ENCODE data around the gene CFAP74.
"Not testable (repeated sequence)": the region's sequence is repeated elsewhere in the genome, so short reads cannot be mapped to it uniquely, and the experiment has no call there.

The CFAP74 gene

GRCh38 chr1:1938276-1938573, 65.4 kb downstream of the CFAP74 start:
- H3K4ac ChIP-seq (ENCODE audit: low read depth, low read length), result no peak overlapping the region
- no peak overlapping the region for H4K91ac ChIP-seq (ENCODE audit: low read depth, low read length)
- DNase-seq, result no peak
- no peak overlapping the region for H2AK5ac ChIP-seq (ENCODE audit: low read length)
- no peak overlapping the region for H2BK120ac ChIP-seq (ENCODE audit: insufficient read depth, low read length, poor library complexity)
- no peak overlapping the region for H3K18ac ChIP-seq (ENCODE audit: low read length)
- no peak overlapping the region for H3K9ac ChIP-seq (ENCODE audit: low read length)
- no peak overlapping the region for H4K8ac ChIP-seq (ENCODE audit: low read depth, low read length)
- no peaks in the 10 kb centered on the region for H3K79me1 ChIP-seq (ENCODE audit: low read length)
- H3K4me2 ChIP-seq (ENCODE audit: low read length), result no peak overlapping the region
- no peak overlapping the region for H3K14ac ChIP-seq (ENCODE audit: low read length)
- H2BK5ac ChIP-seq (ENCODE audit: low read depth, low read length, poor library complexity), result no peak overlapping the region
- no peak overlapping the region for H4K12ac ChIP-seq (ENCODE audit: low read depth, low read length)
- no peaks in the 10 kb centered on the region for H3K4me1 ChIP-seq (ENCODE audit: control insufficient read depth in 1 of 2, insufficient read depth in 2 of 2, low read length in 2 of 2)
- H2BK12ac ChIP-seq (ENCODE audit: low read length), result no peak overlapping the region
- no peaks in the 10 kb centered on the region for H3K36me3 ChIP-seq (ENCODE audit: control insufficient read depth in 1 of 2, insufficient read depth in 2 of 2, low read length in 2 of 2)
- H3K4me3 ChIP-seq (ENCODE audit: low read depth, low read length), result no peak overlapping the region
- no peaks in the 10 kb centered on the region for H3K27me3 ChIP-seq (ENCODE audit: insufficient read depth, low read length)
- H3K9me3 ChIP-seq (ENCODE audit: insufficient read depth, low read depth, low read length), result peaks cover 12% of the 10 kb centered on the region
- H3K27ac ChIP-seq (ENCODE audit: low read depth, low read length), result no peak overlapping the region
- WGBS (ENCODE audit: extremely low coverage, insufficient coverage, insufficient read length), result no CpG with 5 or more reads among the region's 6 CpGs
- H3K23ac ChIP-seq (ENCODE audit: low read length), result no peak overlapping the region
- no peak overlapping the region for H2AFZ ChIP-seq (ENCODE audit: insufficient read depth, low read length, poor library complexity)
- no peaks in the 10 kb centered on the region for H3K79me2 ChIP-seq (ENCODE audit: control insufficient read depth, insufficient read depth, low read length, poor library complexity)

- H2AK5ac ChIP-seq (ENCODE audit: low read length), result no peak overlapping the region
- no peak overlapping the region for H3K4me3 ChIP-seq (ENCODE audit: low read depth, low read length)
- no peak overlapping the region for H3K27ac ChIP-seq (ENCODE audit: low read depth, low read length)
- no peak overlapping the region for H2BK5ac ChIP-seq (ENCODE audit: low read depth, low read length, poor library complexity)
- H4K8ac ChIP-seq (ENCODE audit: low read depth, low read length), result no peak overlapping the region
- no peak overlapping the region for H2BK120ac ChIP-seq (ENCODE audit: insufficient read depth, low read length, poor library complexity)
- no peaks in the 10 kb centered on the region for H3K79me2 ChIP-seq (ENCODE audit: control insufficient read depth, insufficient read depth, low read length, poor library complexity)
- H3K4me1 ChIP-seq (ENCODE audit: control insufficient read depth in 1 of 2, insufficient read depth in 2 of 2, low read length in 2 of 2), result no peaks in the 10 kb centered on the region
- WGBS (ENCODE audit: extremely low coverage, insufficient coverage, insufficient read length), result 100% methylated on average over 1 of the region's 16 CpGs
- H3K4ac ChIP-seq (ENCODE audit: low read depth, low read length), result no peak overlapping the region
- no peak overlapping the region for H2BK12ac ChIP-seq (ENCODE audit: low read length)
- no peaks in the 10 kb centered on the region for H3K36me3 ChIP-seq (ENCODE audit: control insufficient read depth in 1 of 2, insufficient read depth in 2 of 2, low read length in 2 of 2)
- no peak overlapping the region for H4K91ac ChIP-seq (ENCODE audit: low read depth, low read length)
- DNase-seq, result no peak
- no peak overlapping the region for H4K12ac ChIP-seq (ENCODE audit: low read depth, low read length)
- H3K4me2 ChIP-seq (ENCODE audit: low read length), result no peak overlapping the region
- H3K18ac ChIP-seq (ENCODE audit: low read length), result no peak overlapping the region
- no peak overlapping the region for H3K14ac ChIP-seq (ENCODE audit: low read length)
- peaks cover 12% of the 10 kb centered on the region for H3K9me3 ChIP-seq (ENCODE audit: insufficient read depth, low read depth, low read length)
- H3K79me1 ChIP-seq (ENCODE audit: low read length), result no peaks in the 10 kb centered on the region
- H3K23ac ChIP-seq (ENCODE audit: low read length), result no peak overlapping the region
- H2AFZ ChIP-seq (ENCODE audit: insufficient read depth, low read length, poor library complexity), result no peak overlapping the region
- H3K27me3 ChIP-seq (ENCODE audit: insufficient read depth, low read length), result no peaks in the 10 kb centered on the region
- no peak overlapping the region for H3K9ac ChIP-seq (ENCODE audit: low read length)
These were observed 65.9 kb downstream of the CFAP74 start for GRCh38 chr1:1937549-1938275.

- no peak overlapping the region for H2AFZ ChIP-seq (ENCODE audit: insufficient read depth, low read length, poor library complexity)
- no peak overlapping the region for H3K4ac ChIP-seq (ENCODE audit: low read depth, low read length)
- H2BK120ac ChIP-seq (ENCODE audit: insufficient read depth, low read length, poor library complexity), result no peak overlapping the region
- H3K9me3 ChIP-seq (ENCODE audit: insufficient read depth, low read depth, low read length), result peaks cover 12% of the 10 kb centered on the region
- H3K14ac ChIP-seq (ENCODE audit: low read length), result no peak overlapping the region
- H4K91ac ChIP-seq (ENCODE audit: low read depth, low read length), result no peak overlapping the region
- no peak overlapping the region for H3K27ac ChIP-seq (ENCODE audit: low read depth, low read length)
- 100% methylated on average over 1 of the region's 15 CpGs for WGBS (ENCODE audit: extremely low coverage, insufficient coverage, insufficient read length)
- H2BK12ac ChIP-seq (ENCODE audit: low read length), result no peak overlapping the region
- no peak overlapping the region for H4K12ac ChIP-seq (ENCODE audit: low read depth, low read length)
- no peak overlapping the region for H3K4me2 ChIP-seq (ENCODE audit: low read length)
- H2BK5ac ChIP-seq (ENCODE audit: low read depth, low read length, poor library complexity), result no peak overlapping the region
- H3K79me2 ChIP-seq (ENCODE audit: control insufficient read depth, insufficient read depth, low read length, poor library complexity), result no peaks in the 10 kb centered on the region
- no peak overlapping the region for H3K18ac ChIP-seq (ENCODE audit: low read length)
- no peak for DNase-seq
- no peaks in the 10 kb centered on the region for H3K36me3 ChIP-seq (ENCODE audit: control insufficient read depth in 1 of 2, insufficient read depth in 2 of 2, low read length in 2 of 2)
- no peaks in the 10 kb centered on the region for H3K27me3 ChIP-seq (ENCODE audit: insufficient read depth, low read length)
- no peaks in the 10 kb centered on the region for H3K4me1 ChIP-seq (ENCODE audit: control insufficient read depth in 1 of 2, insufficient read depth in 2 of 2, low read length in 2 of 2)
- no peak overlapping the region for H4K8ac ChIP-seq (ENCODE audit: low read depth, low read length)
- no peak overlapping the region for H3K4me3 ChIP-seq (ENCODE audit: low read depth, low read length)
- no peaks in the 10 kb centered on the region for H3K79me1 ChIP-seq (ENCODE audit: low read length)
- H2AK5ac ChIP-seq (ENCODE audit: low read length), result no peak overlapping the region
- no peak overlapping the region for H3K23ac ChIP-seq (ENCODE audit: low read length)
- H3K9ac ChIP-seq (ENCODE audit: low read length), result no peak overlapping the region
These were observed 66.5 kb downstream of the CFAP74 start for GRCh38 chr1:1937061-1937460.

- not testable (repeated sequence) for H3K79me2 ChIP-seq (ENCODE audit: control insufficient read depth, insufficient read depth, low read length, poor library complexity); H3K14ac ChIP-seq (ENCODE audit: low read length); H4K91ac ChIP-seq (ENCODE audit: low read depth, low read length); H2AK5ac ChIP-seq (ENCODE audit: low read length); H3K36me3 ChIP-seq (ENCODE audit: control insufficient read depth in 1 of 2, insufficient read depth in 2 of 2, low read length in 2 of 2); DNase-seq; H3K79me1 ChIP-seq (ENCODE audit: low read length); H3K27ac ChIP-seq (ENCODE audit: low read depth, low read length); H2BK120ac ChIP-seq (ENCODE audit: insufficient read depth, low read length, poor library complexity); H2AFZ ChIP-seq (ENCODE audit: insufficient read depth, low read length, poor library complexity); H3K4me2 ChIP-seq (ENCODE audit: low read length); H3K4me1 ChIP-seq (ENCODE audit: control insufficient read depth in 1 of 2, insufficient read depth in 2 of 2, low read length in 2 of 2); H3K23ac ChIP-seq (ENCODE audit: low read length); H3K4me3 ChIP-seq (ENCODE audit: low read depth, low read length); H3K27me3 ChIP-seq (ENCODE audit: insufficient read depth, low read length); H3K9ac ChIP-seq (ENCODE audit: low read length); H4K8ac ChIP-seq (ENCODE audit: low read depth, low read length); H3K4ac ChIP-seq (ENCODE audit: low read depth, low read length); H2BK12ac ChIP-seq (ENCODE audit: low read length); H2BK5ac ChIP-seq (ENCODE audit: low read depth, low read length, poor library complexity); H3K18ac ChIP-seq (ENCODE audit: low read length); H4K12ac ChIP-seq (ENCODE audit: low read depth, low read length)
- peaks cover 12% of the 10 kb centered on the region for H3K9me3 ChIP-seq (ENCODE audit: insufficient read depth, low read depth, low read length)
- no CpG with 5 or more reads among the region's 21 CpGs for WGBS (ENCODE audit: extremely low coverage, insufficient coverage, insufficient read length)
These were observed 68.7 kb downstream of the CFAP74 start for GRCh38 chr1:1934848-1935247.

Data from trophoblast cell (in vitro differentiated cells and primary cell).